HepG2 (cell line): ENCODE results near the gene ZNF511. TPM values are rescaled to one million over a fixed set of nuclear protein-coding genes. Genes with fewer than 3 reads are reported as not detected.

Experiments used
- HNRNPH1 ChIP-seq: fragments of 200-400 bp; formaldehyde crosslinking; optimal IDR thresholded peaks from 2 replicates; pipeline ENCODE3; 2017; ENCODE audit warnings: mild to moderate bottlenecking, low read depth, low read length
- KLF13 ChIP-seq: sonication (generic); formaldehyde crosslinking; IDR thresholded peaks from 2 replicates; pipeline ENCODE4 v1.4.0; 2020; ENCODE audit warnings: mild to moderate bottlenecking, missing genetic modification reagents
- MED8 ChIP-seq: sonication (generic); formaldehyde crosslinking; IDR thresholded peaks from 2 replicates; pipeline ENCODE4 v1.8.1; 2023; ENCODE audit warnings: mild to moderate bottlenecking, missing genetic modification reagents; ENCODE audit not compliant: insufficient replicate concordance
- NCOA1 ChIP-seq: sonication (generic); formaldehyde crosslinking; IDR thresholded peaks from 2 replicates; pipeline ENCODE4 v1.9.0; 2021; ENCODE audit warnings: missing genetic modification reagents
- NFRKB ChIP-seq: fragments of 450-650 bp; IDR thresholded peaks from 2 replicates; pipeline ENCODE4 v1.6.1; 2017
- NFYC ChIP-seq: IDR thresholded peaks from 2 replicates; pipeline ENCODE4 v1.6.1; 2016; ENCODE audit warnings: missing genetic modification reagents, missing compliant biosample characterization
- NRL ChIP-seq: sonication (generic); formaldehyde crosslinking; IDR thresholded peaks from 2 replicates; pipeline ENCODE4 v1.5.0; 2020; ENCODE audit warnings: missing genetic modification reagents, mild to moderate bottlenecking, moderate library complexity, borderline replicate concordance
- PAF1 ChIP-seq: IDR thresholded peaks from 2 replicates; pipeline ENCODE4 v1.6.1; 2016; ENCODE audit warnings: missing genetic modification reagents, missing compliant biosample characterization
- PHF20 ChIP-seq: sonication (generic); formaldehyde crosslinking; IDR thresholded peaks from 2 replicates; pipeline ENCODE4 v1.5.0; 2020; ENCODE audit warnings: mild to moderate bottlenecking, missing genetic modification reagents
- SP4 ChIP-seq: sonication (generic); formaldehyde crosslinking; IDR thresholded peaks from 2 replicates; pipeline ENCODE4 v1.8.1; 2023; ENCODE audit warnings: mild to moderate bottlenecking, missing genetic modification reagents
- TAF15 ChIP-seq: fragments of 200-400 bp; formaldehyde crosslinking; IDR thresholded peaks from one replicate; pipeline ENCODE4 v1.6.1; 2018; ENCODE audit warnings: mild to moderate bottlenecking, low read depth, low read length; ENCODE audit not compliant: poor library complexity, severe bottlenecking
- TCF12 ChIP-seq, 2 experiments: fragments of 450-650 bp in 1 of 2; sonication (generic) in 1 of 2; formaldehyde crosslinking in 1 of 2; IDR thresholded peaks; 2 replicates each; pipeline versions ENCODE4 v1.6.1 to v1.8.0; 2017 to 2022; ENCODE audit warnings: antibody characterized with exemption in 1 of 2, mild to moderate bottlenecking in 1 of 2, missing genetic modification reagents in 1 of 2, moderate library complexity in 1 of 2
- ZBTB38 ChIP-seq: sonication (generic); formaldehyde crosslinking; IDR thresholded peaks from 2 replicates; pipeline ENCODE4 v1.5.1; 2020; ENCODE audit warnings: mild to moderate bottlenecking, missing genetic modification reagents
- ZBTB42 ChIP-seq: sonication (generic); formaldehyde crosslinking; IDR thresholded peaks from 2 replicates; pipeline ENCODE4 v1.5.0; 2020; ENCODE audit warnings: mild to moderate bottlenecking, missing genetic modification reagents
- ZFP36 ChIP-seq: fragments of 150-350 bp; IDR thresholded peaks from 2 replicates; pipeline ENCODE4 v1.6.1; 2018; ENCODE audit warnings: borderline replicate concordance, low read length, low read depth; ENCODE audit not compliant: partially characterized antibody
- ZFYVE20 ChIP-seq: sonication (generic); formaldehyde crosslinking; IDR thresholded peaks from 2 replicates; pipeline ENCODE4 v1.8.0; 2023; ENCODE audit warnings: low read depth, mild to moderate bottlenecking, moderate library complexity, missing genetic modification reagents, borderline replicate concordance
- ZKSCAN1 ChIP-seq: fragments of 150-350 bp; IDR thresholded peaks from 2 replicates; pipeline ENCODE4 v1.6.1; 2014; ENCODE audit warnings: low read length
- ZMYM2 ChIP-seq: sonication (generic); formaldehyde crosslinking; IDR thresholded peaks from 2 replicates; pipeline ENCODE4 v1.8.0; 2022; ENCODE audit warnings: mild to moderate bottlenecking, missing genetic modification reagents
- ZNF510 ChIP-seq: sonication (generic); formaldehyde crosslinking; IDR thresholded peaks from 2 replicates; pipeline ENCODE4 v1.4.0; 2020; ENCODE audit warnings: low read depth, mild to moderate bottlenecking, missing genetic modification reagents
- ZNF616 ChIP-seq: sonication (generic); formaldehyde crosslinking; IDR thresholded peaks from 2 replicates; pipeline ENCODE4 v1.5.0; 2020; ENCODE audit warnings: low read depth, mild to moderate bottlenecking, missing genetic modification reagents
- ZSCAN9 ChIP-seq: IDR thresholded peaks from 2 replicates; pipeline ENCODE4 v1.6.1; 2016; ENCODE audit warnings: borderline replicate concordance
- polyA plus RNA-seq, 8 experiments: library from polyadenylated mRNA; depleted of rRNA in 3 of 8; stranded (reverse) in 7 of 8; unstranded in 1 of 8; fragments of >200 nt; fragmentation: Illumina TruSeq in 4 of 8; extraction: Trizol in 4 of 8; gene quantifications; 2 replicates each; pipeline versions ENCODE4 v1.2.1 to v1.2.3, GENCODE V29; 2011 to 2016; ENCODE audit warnings: low read depth in 4 of 8, missing spikeins in 1 of 8, mixed read lengths in 1 of 8; ENCODE audit not compliant: insufficient read depth in 1 of 8
- total RNA-seq, 5 experiments: library from RNA; depleted of rRNA; stranded (reverse); fragments of >200 nt; fragmentation: Illumina TruSeq; extraction: Trizol; gene quantifications; 2 replicates each; pipeline ENCODE4 v1.2.3, GENCODE V29; 2016; ENCODE audit warnings: low read depth in 1 of 5
- TF ChIP-seq, protein P1 (sequence below): sonication (generic); formaldehyde crosslinking; IDR thresholded peaks from 2 replicates; pipeline ENCODE4 v1.5.0; 2020; ENCODE audit warnings: missing genetic modification reagents
- TF ChIP-seq, protein P2 (sequence below): sonication (generic); formaldehyde crosslinking; IDR thresholded peaks from 2 replicates; pipeline ENCODE4 v1.9.0; 2021; ENCODE audit warnings: missing genetic modification reagents, mild to moderate bottlenecking, borderline replicate concordance
- TF ChIP-seq, protein P3 (sequence below): IDR thresholded peaks from 2 replicates; pipeline ENCODE4 v1.4.0; 2020; ENCODE audit warnings: mild to moderate bottlenecking, missing genetic modification reagents

The ZNF511 gene
- total and polyA plus RNA-seq, 2 of the 13 experiments (the other 11 are each of a cell fraction or from before 2014, with no cell fraction given): 35.6 to 66.4 TPM

DNA sequence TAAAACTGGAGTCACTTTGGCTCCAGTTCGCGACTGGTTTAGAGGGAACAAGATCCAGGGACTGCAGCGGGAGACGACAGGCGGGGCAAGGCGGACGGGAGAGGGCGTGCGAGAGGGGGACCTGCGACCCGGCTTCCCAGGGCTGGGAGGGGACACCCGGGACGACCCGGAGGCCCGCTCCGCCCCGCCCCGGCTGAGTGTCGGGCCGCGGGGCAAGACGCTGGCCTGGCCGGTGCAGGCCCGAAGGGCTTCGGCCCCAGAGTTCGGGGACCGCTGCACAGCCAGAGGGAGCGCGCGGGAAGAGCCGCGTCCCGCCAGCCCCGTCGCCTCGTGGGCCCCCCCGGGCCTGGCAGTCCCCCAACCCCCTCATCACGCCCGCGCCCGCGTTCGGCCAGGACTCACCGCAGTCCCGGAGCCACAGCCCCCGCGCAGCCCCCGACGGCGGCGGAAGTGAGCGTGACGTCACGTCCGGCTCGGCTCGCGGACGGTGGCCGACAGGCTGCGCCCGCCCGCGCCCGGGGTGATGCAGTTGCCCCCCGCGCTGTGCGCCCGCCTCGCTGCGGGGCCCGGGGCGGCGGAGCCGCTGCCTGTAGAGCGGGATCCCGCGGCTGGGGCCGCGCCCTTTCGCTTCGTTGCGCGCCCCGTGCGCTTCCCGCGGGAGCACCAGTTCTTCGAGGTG, at the start of gene ZNF511, which contains the start of gene TUBGCP2 (continued):
- TF ChIP-seq ZFYVE20 (no peak), PAF1 (CRISPR knock-in tag) (no peak), MED8 (CRISPR knock-in tag) (no peak), TCF12 (IDR thresholded peaks at IDR 0.05) (no peak), TCF12 (CRISPR knock-in tag; IDR thresholded peaks at IDR 0.05) (0 out of 2 replicates have a peak, but pooled peaks have one; percentile 27), PHF20 (CRISPR knock-in tag) (0 out of 2 replicates have a peak, but pooled peaks have one; percentile 48), ZSCAN9 (CRISPR knock-in tag) (no peak), KLF13 (CRISPR knock-in tag) (no peak), NFYC (no peak), NRL (CRISPR knock-in tag) (no peak), ZNF616 (CRISPR knock-in tag) (no peak), SP4 (CRISPR knock-in tag) (peak; percentile 88), ZMYM2 (CRISPR knock-in tag) (no peak), NFRKB (no peak), ZNF510 (CRISPR knock-in tag) (no peak), NCOA1 (no peak), HNRNPH1 (no peak), ZFP36 (no peak), ZKSCAN1 (no peak), TAF15 (no peak), ZBTB38 (CRISPR knock-in tag) (no peak), ZBTB42 (CRISPR knock-in tag) (no peak)
- TF ChIP-seq, protein P1, sequence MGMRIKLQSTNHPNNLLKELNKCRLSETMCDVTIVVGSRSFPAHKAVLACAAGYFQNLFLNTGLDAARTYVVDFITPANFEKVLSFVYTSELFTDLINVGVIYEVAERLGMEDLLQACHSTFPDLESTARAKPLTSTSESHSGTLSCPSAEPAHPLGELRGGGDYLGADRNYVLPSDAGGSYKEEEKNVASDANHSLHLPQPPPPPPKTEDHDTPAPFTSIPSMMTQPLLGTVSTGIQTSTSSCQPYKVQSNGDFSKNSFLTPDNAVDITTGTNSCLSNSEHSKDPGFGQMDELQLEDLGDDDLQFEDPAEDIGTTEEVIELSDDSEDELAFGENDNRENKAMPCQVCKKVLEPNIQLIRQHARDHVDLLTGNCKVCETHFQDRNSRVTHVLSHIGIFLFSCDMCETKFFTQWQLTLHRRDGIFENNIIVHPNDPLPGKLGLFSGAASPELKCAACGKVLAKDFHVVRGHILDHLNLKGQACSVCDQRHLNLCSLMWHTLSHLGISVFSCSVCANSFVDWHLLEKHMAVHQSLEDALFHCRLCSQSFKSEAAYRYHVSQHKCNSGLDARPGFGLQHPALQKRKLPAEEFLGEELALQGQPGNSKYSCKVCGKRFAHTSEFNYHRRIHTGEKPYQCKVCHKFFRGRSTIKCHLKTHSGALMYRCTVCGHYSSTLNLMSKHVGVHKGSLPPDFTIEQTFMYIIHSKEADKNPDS (CRISPR knock-in tag): no peak
- TF ChIP-seq, protein P2, sequence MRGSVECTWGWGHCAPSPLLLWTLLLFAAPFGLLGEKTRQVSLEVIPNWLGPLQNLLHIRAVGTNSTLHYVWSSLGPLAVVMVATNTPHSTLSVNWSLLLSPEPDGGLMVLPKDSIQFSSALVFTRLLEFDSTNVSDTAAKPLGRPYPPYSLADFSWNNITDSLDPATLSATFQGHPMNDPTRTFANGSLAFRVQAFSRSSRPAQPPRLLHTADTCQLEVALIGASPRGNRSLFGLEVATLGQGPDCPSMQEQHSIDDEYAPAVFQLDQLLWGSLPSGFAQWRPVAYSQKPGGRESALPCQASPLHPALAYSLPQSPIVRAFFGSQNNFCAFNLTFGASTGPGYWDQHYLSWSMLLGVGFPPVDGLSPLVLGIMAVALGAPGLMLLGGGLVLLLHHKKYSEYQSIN (CRISPR knock-in tag): no peak
- TF ChIP-seq, protein P3, sequence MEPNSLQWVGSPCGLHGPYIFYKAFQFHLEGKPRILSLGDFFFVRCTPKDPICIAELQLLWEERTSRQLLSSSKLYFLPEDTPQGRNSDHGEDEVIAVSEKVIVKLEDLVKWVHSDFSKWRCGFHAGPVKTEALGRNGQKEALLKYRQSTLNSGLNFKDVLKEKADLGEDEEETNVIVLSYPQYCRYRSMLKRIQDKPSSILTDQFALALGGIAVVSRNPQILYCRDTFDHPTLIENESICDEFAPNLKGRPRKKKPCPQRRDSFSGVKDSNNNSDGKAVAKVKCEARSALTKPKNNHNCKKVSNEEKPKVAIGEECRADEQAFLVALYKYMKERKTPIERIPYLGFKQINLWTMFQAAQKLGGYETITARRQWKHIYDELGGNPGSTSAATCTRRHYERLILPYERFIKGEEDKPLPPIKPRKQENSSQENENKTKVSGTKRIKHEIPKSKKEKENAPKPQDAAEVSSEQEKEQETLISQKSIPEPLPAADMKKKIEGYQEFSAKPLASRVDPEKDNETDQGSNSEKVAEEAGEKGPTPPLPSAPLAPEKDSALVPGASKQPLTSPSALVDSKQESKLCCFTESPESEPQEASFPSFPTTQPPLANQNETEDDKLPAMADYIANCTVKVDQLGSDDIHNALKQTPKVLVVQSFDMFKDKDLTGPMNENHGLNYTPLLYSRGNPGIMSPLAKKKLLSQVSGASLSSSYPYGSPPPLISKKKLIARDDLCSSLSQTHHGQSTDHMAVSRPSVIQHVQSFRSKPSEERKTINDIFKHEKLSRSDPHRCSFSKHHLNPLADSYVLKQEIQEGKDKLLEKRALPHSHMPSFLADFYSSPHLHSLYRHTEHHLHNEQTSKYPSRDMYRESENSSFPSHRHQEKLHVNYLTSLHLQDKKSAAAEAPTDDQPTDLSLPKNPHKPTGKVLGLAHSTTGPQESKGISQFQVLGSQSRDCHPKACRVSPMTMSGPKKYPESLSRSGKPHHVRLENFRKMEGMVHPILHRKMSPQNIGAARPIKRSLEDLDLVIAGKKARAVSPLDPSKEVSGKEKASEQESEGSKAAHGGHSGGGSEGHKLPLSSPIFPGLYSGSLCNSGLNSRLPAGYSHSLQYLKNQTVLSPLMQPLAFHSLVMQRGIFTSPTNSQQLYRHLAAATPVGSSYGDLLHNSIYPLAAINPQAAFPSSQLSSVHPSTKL (CRISPR knock-in tag): no peak
